NCI-H1436 (cell line): ENCODE results near the gene MYO3B.
"Not testable (repeated sequence)": the region's sequence is repeated elsewhere in the genome, so short reads cannot be mapped to it uniquely, and the experiment has no call there.

Experiments used
- DNase-seq: peaks from one replicate; lab custom pipeline; 2025; lab: John Stamatoyannopoulos, UW

Gene MYO3B

GRCh38 chr2:170639635-170640034 lies 461.7 kb downstream of the MYO3B start:
- DNase-seq, result no peak

GRCh38 chr2:170641961-170642360 lies 464.0 kb downstream of the MYO3B start:
- DNase-seq, result no peak

GRCh38 chr2:170643346-170643745 lies 465.4 kb downstream of the MYO3B start:
- no peak for DNase-seq

GRCh38 chr2:170647741-170648436 lies 469.9 kb downstream of the MYO3B start:
- no peak for DNase-seq

- DNase-seq, result no peak
Measured at GRCh38 chr2:170651624-170652325, 473.8 kb downstream of the MYO3B start.

GRCh38 chr2:170652637-170653417 lies 474.9 kb downstream of the MYO3B start:
- no peak for DNase-seq

GRCh38 chr2:170656669-170657068 lies 478.7 kb downstream of the MYO3B start:
- no peak for DNase-seq

- DNase-seq, result no peak
Measured at GRCh38 chr2:170660409-170660808, 482.5 kb downstream of the MYO3B start.

- DNase-seq, result no peak
Measured at GRCh38 chr2:170665743-170666142, 487.8 kb downstream of the MYO3B start.

- no peak for DNase-seq
Measured at GRCh38 chr2:170669909-170670308, 492.0 kb downstream of the MYO3B start.

- DNase-seq, result no peak
Measured at GRCh38 chr2:170670651-170671050, 492.7 kb downstream of the MYO3B start.

- no peak for DNase-seq
Measured at GRCh38 chr2:170671079-170671478, 493.1 kb downstream of the MYO3B start.

- DNase-seq, result not testable (repeated sequence)
Measured at GRCh38 chr2:170674282-170674681, 496.3 kb downstream of the MYO3B start.

GRCh38 chr2:170675701-170676100 lies 497.8 kb downstream of the MYO3B start:
- DNase-seq, result no peak

- no peak for DNase-seq
Measured at GRCh38 chr2:170679607-170680079, 501.7 kb downstream of the MYO3B start.

- no peak for DNase-seq
Measured at GRCh38 chr2:170680172-170680941, 502.4 kb downstream of the MYO3B start.

GRCh38 chr2:170681311-170681710 lies 503.4 kb downstream of the MYO3B start:
- DNase-seq, result no peak

- no peak for DNase-seq
Measured at GRCh38 chr2:170685591-170685990, 507.6 kb downstream of the MYO3B start.

- DNase-seq, result no peak
Measured at GRCh38 chr2:170689481-170689880, 511.5 kb downstream of the MYO3B start.

GRCh38 chr2:170690640-170691039 lies 512.7 kb downstream of the MYO3B start:
- no peak for DNase-seq

GRCh38 chr2:170694316-170694715 lies 516.4 kb downstream of the MYO3B start:
- no peak for DNase-seq
